H1 (cell line): ENCODE data around the gene CPT2. TPM values are rescaled to one million over a fixed set of nuclear protein-coding genes. Genes with fewer than 3 reads are reported as not detected.

Source experiments
- CBX8 ChIP-seq: fragments of 300-800, 300-1000 bp; sonication (generic); IDR thresholded peaks from 2 replicates; pipeline ENCODE4 v1.7.1; 2016; ENCODE audit warnings: low read depth, low read length, borderline replicate concordance
- EP300 ChIP-seq, 2 experiments: IDR thresholded peaks; 1 replicate in 1 of 2; 2 replicates in 1 of 2; pipeline ENCODE4 v1.6.1; 2011 to 2012; ENCODE audit warnings: low read depth in 2 of 2, low read length in 2 of 2, mild to moderate bottlenecking in 2 of 2, borderline replicate concordance in 1 of 2, inconsistent platforms in 1 of 2, moderate library complexity in 1 of 2
- NRF1 ChIP-seq: IDR thresholded peaks from 2 replicates; pipeline ENCODE4 v1.6.1; 2011; ENCODE audit warnings: mild to moderate bottlenecking, low read depth, low read length, improper control_type of control experiment
- RAD21 ChIP-seq, 2 experiments: IDR thresholded peaks in 1 of 2; conservative IDR thresholded peaks in 1 of 2; 2 replicates each; pipeline ENCODE4 v1.6.1; 2011; ENCODE audit warnings: low read depth in 2 of 2, low read length in 2 of 2, improper control_type of control experiment in 1 of 2, inconsistent platforms in 1 of 2, mild to moderate bottlenecking in 1 of 2, moderate library complexity in 1 of 2
- RXRA ChIP-seq: IDR thresholded peaks from 2 replicates; pipeline ENCODE4 v1.6.1; 2011; ENCODE audit warnings: low read depth, mild to moderate bottlenecking, low read length, moderate library complexity; ENCODE audit not compliant: insufficient read depth
- SAP30 ChIP-seq: fragments of 300-600 bp; sonication (generic); IDR thresholded peaks from 2 replicates; pipeline ENCODE4 v1.7.1; 2012; ENCODE audit warnings: low read length, moderate library complexity, mild to moderate bottlenecking, inconsistent platforms; ENCODE audit not compliant: insufficient read depth, insufficient replicate concordance
- polyA plus RNA-seq, 7 experiments: library from polyadenylated mRNA; depleted of rRNA in 3 of 7; stranded (reverse) in 5 of 7; unstranded in 2 of 7; fragments of >200 nt in 5 of 7; fragments of 200-250 nt in 2 of 7; gene quantifications; 1 replicate in 5 of 7; 2 replicates in 1 of 7; 4 replicates in 1 of 7; pipeline versions ENCODE4 v1.2.1 to v1.2.3, GENCODE V29; 2011 to 2013; ENCODE audit warnings: missing spikeins in 2 of 7, mixed read lengths in 2 of 7
- total RNA-seq: library from RNA; stranded (reverse); fragmentation: NEBNext Ultra II Directional; extraction: Animal tissue kit (Norgen Biotek cat#: 25700); gene quantifications from 2 replicates; pipeline ENCODE4 v1.2.1, GENCODE V29; 2021
- TF ChIP-seq, protein P1 (sequence below): fragments of 300-600 bp; sonication (generic); IDR thresholded peaks from 2 replicates; pipeline ENCODE4 v1.7.1; 2012; ENCODE audit warnings: low read length, moderate library complexity, mild to moderate bottlenecking, inconsistent platforms; ENCODE audit not compliant: insufficient replicate concordance
- TF ChIP-seq, protein P2 (sequence below): IDR thresholded peaks from 2 replicates; pipeline ENCODE4 v1.6.1; 2011; ENCODE audit warnings: low read depth, mild to moderate bottlenecking, low read length; ENCODE audit not compliant: insufficient read depth

The CPT2 gene
- total and polyA plus RNA-seq, 2 of the 8 experiments (the other 6 are each of a cell fraction or from before 2014, with no cell fraction given) = 23.9 to 25.5 TPM

DNA sequence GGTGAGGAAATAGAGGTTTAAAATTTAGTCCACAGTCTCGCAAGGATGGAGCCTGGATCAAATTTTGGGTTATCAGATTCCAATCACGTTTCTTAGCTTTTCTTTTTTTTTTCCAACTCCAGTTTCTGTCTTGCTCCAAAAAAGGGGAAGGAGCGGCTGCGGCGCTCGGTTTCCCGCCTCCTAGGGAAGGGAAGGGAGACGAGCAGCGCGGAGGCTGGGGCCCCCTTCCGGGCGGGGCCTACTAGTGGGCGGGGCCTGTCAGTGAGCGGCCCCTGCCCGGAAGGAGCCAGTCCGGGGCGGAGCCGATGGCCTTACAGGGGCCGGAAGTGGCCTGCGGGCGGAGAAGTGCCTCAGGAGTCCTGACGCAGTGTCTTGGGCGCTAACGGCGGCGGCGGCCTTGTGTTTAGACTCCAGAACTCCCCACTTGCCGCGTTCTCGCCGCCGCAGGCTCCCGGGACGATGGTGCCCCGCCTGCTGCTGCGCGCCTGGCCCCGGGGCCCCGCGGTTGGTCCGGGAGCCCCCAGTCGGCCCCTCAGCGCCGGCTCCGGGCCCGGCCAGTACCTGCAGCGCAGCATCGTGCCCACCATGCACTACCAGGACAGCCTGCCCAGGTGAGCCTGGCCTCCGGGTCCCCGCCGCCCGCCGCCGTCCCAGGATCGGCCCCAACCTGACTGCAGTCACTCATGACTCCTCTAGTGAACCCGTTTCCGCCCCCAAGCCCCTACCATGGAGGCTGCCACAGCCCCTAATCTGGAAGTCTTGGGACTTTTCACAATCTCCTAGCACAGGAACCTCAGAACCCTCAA, at the start of gene CPT2 (continued):
- TF ChIP-seq, protein P1, sequence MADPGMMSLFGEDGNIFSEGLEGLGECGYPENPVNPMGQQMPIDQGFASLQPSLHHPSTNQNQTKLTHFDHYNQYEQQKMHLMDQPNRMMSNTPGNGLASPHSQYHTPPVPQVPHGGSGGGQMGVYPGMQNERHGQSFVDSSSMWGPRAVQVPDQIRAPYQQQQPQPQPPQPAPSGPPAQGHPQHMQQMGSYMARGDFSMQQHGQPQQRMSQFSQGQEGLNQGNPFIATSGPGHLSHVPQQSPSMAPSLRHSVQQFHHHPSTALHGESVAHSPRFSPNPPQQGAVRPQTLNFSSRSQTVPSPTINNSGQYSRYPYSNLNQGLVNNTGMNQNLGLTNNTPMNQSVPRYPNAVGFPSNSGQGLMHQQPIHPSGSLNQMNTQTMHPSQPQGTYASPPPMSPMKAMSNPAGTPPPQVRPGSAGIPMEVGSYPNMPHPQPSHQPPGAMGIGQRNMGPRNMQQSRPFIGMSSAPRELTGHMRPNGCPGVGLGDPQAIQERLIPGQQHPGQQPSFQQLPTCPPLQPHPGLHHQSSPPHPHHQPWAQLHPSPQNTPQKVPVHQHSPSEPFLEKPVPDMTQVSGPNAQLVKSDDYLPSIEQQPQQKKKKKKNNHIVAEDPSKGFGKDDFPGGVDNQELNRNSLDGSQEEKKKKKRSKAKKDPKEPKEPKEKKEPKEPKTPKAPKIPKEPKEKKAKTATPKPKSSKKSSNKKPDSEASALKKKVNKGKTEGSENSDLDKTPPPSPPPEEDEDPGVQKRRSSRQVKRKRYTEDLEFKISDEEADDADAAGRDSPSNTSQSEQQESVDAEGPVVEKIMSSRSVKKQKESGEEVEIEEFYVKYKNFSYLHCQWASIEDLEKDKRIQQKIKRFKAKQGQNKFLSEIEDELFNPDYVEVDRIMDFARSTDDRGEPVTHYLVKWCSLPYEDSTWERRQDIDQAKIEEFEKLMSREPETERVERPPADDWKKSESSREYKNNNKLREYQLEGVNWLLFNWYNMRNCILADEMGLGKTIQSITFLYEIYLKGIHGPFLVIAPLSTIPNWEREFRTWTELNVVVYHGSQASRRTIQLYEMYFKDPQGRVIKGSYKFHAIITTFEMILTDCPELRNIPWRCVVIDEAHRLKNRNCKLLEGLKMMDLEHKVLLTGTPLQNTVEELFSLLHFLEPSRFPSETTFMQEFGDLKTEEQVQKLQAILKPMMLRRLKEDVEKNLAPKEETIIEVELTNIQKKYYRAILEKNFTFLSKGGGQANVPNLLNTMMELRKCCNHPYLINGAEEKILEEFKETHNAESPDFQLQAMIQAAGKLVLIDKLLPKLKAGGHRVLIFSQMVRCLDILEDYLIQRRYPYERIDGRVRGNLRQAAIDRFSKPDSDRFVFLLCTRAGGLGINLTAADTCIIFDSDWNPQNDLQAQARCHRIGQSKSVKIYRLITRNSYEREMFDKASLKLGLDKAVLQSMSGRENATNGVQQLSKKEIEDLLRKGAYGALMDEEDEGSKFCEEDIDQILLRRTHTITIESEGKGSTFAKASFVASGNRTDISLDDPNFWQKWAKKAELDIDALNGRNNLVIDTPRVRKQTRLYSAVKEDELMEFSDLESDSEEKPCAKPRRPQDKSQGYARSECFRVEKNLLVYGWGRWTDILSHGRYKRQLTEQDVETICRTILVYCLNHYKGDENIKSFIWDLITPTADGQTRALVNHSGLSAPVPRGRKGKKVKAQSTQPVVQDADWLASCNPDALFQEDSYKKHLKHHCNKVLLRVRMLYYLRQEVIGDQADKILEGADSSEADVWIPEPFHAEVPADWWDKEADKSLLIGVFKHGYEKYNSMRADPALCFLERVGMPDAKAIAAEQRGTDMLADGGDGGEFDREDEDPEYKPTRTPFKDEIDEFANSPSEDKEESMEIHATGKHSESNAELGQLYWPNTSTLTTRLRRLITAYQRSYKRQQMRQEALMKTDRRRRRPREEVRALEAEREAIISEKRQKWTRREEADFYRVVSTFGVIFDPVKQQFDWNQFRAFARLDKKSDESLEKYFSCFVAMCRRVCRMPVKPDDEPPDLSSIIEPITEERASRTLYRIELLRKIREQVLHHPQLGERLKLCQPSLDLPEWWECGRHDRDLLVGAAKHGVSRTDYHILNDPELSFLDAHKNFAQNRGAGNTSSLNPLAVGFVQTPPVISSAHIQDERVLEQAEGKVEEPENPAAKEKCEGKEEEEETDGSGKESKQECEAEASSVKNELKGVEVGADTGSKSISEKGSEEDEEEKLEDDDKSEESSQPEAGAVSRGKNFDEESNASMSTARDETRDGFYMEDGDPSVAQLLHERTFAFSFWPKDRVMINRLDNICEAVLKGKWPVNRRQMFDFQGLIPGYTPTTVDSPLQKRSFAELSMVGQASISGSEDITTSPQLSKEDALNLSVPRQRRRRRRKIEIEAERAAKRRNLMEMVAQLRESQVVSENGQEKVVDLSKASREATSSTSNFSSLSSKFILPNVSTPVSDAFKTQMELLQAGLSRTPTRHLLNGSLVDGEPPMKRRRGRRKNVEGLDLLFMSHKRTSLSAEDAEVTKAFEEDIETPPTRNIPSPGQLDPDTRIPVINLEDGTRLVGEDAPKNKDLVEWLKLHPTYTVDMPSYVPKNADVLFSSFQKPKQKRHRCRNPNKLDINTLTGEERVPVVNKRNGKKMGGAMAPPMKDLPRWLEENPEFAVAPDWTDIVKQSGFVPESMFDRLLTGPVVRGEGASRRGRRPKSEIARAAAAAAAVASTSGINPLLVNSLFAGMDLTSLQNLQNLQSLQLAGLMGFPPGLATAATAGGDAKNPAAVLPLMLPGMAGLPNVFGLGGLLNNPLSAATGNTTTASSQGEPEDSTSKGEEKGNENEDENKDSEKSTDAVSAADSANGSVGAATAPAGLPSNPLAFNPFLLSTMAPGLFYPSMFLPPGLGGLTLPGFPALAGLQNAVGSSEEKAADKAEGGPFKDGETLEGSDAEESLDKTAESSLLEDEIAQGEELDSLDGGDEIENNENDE = no peak
- no peak for TF ChIP-seq EP300 (IDR thresholded peaks at IDR 0.05; ENCODE audit: borderline replicate concordance in 1 of 2, low read depth in 2 of 2, low read length in 2 of 2)
- no peak for TF ChIP-seq RAD21 (IDR thresholded peaks at IDR 0.05 in 1 of 2, conservative IDR thresholded peaks at IDR 0.05 in 1 of 2; ENCODE audit: low read depth in 2 of 2, low read length in 2 of 2)
- TF ChIP-seq SAP30 = no peak
- no peak for TF ChIP-seq RXRA
- no peak for TF ChIP-seq CBX8
- no peak for TF ChIP-seq NRF1
- TF ChIP-seq, protein P2, sequence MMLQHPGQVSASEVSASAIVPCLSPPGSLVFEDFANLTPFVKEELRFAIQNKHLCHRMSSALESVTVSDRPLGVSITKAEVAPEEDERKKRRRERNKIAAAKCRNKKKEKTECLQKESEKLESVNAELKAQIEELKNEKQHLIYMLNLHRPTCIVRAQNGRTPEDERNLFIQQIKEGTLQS = no peak
